DMS53 (cell line): Measurements from ENCODE around the gene LRRC37A3.
"Not testable (repeated sequence)": the region's sequence is repeated elsewhere in the genome, so short reads cannot be mapped to it uniquely, and the experiment has no call there.

Experiments
- DNase-seq: peaks from one replicate; lab custom pipeline; 2025; lab: John Stamatoyannopoulos, UW

LRRC37A3 gene

GRCh38 chr17:64834060-64834459 is 85.2 kb downstream of the LRRC37A3 start:
- DNase-seq = not testable (repeated sequence)

- DNase-seq = not testable (repeated sequence)
Observed at GRCh38 chr17:64830631-64831040, 88.6 kb downstream of the LRRC37A3 start.

GRCh38 chr17:64829824-64830630 is 89.3 kb downstream of the LRRC37A3 start:
- not testable (repeated sequence) for DNase-seq

GRCh38 chr17:64829068-64829467 is 90.2 kb downstream of the LRRC37A3 start:
- DNase-seq = not testable (repeated sequence)

GRCh38 chr17:64818904-64819303 is 100.4 kb downstream of the LRRC37A3 start:
- DNase-seq = not testable (repeated sequence)

- DNase-seq = not testable (repeated sequence)
Observed at GRCh38 chr17:64815833-64816198, 103.5 kb downstream of the LRRC37A3 start.

GRCh38 chr17:64814993-64815832 is 104.1 kb downstream of the LRRC37A3 start:
- not testable (repeated sequence) for DNase-seq

GRCh38 chr17:64808178-64808977 is 110.9 kb downstream of the LRRC37A3 start:
- peak; percentile 94 for DNase-seq
